HG03060 (cell line): ENCODE data around the gene EMID1.
A peak's percentile ranks its signal among the peaks of the same experiment; 100 is the strongest.

ENCODE experiments used
- ATAC-seq: cut with Tn5 transposase; IDR thresholded peaks from one replicate; pipeline ENCODE4 v1.9.1; 2021; ENCODE audit warnings: low read depth, moderate number of reproducible peaks; ENCODE audit not compliant: unreplicated experiment

Gene EMID1

DNA sequence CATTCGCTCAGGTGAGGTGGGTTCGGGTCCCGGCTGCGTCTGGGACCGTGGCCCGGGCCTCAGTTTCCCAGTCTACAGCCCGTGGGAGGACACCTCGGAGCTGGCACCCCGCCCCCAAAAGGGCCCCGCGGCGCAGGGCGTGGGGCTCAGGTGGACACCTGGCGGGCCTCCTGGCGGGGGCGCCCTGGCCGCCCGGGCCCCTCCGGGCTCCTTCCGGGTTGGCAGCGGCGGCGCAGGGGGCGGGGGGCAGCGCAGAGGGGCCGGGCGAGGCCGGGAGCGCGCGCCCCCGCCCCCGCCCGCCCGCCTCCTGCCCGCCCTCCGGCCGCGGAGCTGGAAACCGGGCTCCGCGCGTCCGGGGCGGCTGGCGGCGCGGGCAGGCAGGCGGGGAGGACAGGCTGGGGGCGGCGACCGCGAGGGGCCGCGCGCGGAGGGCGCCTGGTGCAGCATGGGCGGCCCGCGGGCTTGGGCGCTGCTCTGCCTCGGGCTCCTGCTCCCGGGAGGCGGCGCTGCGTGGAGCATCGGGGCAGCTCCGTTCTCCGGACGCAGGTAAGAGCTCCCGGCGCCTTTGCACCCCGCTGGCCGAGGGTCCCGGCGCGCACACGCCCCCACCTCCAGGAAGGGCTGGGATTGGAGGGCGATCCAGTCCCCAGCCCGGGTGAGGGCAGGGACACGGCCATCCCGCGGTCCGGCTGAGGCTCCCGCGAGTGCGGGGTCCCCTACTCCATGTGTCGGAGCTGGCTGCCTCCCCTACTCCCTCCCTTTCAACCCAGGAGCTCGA, at the start of gene EMID1:
Gene EMID1 (plus strand): TSS at position 303 of the 778 bp plus-strand sequence. CDS start 143 bp downstream, at position 446.
- ATAC-seq: no peak

DNA sequence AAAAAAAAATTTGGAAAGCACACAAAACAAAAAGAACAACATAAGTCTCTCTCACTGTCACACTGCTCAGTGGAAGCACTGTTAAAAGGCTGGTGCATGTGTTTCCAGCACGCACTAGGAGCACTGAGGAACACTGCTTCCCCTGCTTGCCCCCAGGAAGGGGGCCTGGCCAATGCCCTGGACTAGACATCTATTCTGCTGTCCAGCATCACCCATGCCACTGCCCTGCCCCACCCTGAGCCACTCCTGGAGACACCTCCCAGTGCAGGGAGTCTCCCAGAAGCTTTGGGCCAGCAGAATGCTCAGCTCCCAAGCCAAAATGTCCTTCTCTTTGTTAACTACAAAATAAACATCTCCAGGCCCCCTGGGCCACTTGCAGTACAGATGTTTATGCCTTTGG, 49.7 kb upstream of the EMID1 start:
- no peak for ATAC-seq

DNA sequence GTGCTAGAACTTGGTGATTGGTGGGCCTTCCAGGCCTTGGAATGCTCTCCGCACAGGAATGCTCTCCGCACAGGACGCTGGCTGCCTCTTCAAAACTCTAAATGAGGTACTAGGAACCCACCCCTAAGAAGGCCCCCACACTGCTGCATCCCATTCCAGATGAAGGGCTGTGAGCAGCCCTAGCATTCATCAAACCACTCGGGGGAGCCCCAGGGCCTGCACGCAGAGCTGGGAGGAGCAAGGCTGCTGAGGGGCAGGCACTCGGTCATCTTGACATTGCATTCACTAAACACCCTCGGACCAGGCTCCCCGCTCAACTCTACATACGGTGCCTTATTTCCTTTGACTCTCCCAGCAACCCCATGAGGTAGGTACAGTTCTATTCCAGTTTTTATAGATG, 49.2 kb upstream of the EMID1 start:
- ATAC-seq: no peak

DNA sequence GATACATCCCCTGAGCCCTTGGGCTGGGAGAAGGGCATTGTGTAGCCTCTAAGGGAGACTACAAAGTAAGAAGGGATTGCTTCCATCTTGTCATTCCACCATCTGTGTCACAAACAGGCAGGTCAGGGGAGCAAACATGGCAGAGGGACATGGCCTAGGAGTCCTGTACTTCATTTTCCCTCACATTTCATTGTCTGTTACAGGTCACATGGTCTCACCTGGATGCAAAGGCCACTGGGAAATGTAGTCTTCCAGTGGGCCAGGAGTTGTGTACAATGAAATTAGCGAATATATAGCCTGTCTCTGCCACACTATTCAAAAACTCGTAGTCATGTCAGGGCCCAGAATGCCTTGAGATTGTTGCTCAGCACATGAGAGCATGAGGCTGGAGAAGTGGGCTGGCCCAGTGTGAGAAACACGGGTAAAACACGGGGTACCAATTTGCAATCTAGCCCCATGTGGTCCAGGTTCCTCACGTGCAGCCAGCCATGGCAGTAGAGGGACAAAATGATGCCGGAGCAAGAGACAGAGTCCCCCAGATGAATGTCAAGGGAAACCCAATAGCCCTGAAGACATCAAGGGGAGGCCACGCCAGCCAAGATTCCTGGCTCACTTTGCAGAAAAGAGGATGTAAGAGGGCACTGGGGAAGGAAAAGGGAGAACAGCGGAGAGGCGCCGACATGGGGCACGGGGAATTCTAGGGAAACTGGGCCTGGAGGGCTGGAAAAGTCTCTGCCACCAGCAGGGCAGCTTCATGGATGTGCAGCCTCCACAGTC, 47.7 kb upstream of the EMID1 start:
- ATAC-seq: no peak

DNA sequence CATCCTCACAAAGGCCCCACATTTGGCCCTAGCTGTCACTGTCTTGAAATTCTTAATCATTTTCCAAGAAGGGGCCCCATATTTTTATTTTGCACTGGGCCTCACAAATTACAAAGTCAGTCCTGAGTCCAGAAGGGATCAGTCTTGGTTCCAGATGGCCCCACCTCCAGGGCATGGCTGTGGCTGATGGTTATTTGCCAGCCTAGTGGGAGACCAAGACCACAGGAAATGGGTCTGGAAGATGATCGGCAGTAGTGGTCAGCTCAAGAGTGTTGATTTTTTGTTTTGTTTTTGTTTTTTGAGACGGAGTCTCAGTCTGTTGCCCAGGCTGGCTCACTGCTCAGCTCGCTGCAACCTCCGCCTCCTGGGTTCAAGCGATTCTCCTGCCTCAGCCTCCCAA, 47.1 kb upstream of the EMID1 start:
- no peak for ATAC-seq

DNA sequence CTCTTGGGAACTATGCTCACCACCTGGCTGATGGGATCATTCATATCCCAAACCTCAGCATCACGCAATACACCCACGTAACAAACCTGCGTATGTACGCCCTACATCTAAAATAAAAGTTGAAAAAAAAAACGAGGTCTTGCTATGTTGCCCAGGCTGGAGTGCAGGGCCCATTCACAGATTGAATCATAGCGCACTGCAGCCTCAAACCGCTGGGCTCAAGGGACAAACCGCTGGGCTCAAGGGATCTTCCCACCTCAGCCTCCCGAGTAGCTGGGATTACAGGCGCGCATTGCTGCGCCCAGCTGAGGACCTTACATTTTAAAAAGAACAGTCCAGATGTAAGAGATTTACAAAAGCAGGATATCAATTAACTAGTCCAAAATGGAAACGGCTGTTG, 41.9 kb upstream of the EMID1 start:
- ATAC-seq: no peak

DNA sequence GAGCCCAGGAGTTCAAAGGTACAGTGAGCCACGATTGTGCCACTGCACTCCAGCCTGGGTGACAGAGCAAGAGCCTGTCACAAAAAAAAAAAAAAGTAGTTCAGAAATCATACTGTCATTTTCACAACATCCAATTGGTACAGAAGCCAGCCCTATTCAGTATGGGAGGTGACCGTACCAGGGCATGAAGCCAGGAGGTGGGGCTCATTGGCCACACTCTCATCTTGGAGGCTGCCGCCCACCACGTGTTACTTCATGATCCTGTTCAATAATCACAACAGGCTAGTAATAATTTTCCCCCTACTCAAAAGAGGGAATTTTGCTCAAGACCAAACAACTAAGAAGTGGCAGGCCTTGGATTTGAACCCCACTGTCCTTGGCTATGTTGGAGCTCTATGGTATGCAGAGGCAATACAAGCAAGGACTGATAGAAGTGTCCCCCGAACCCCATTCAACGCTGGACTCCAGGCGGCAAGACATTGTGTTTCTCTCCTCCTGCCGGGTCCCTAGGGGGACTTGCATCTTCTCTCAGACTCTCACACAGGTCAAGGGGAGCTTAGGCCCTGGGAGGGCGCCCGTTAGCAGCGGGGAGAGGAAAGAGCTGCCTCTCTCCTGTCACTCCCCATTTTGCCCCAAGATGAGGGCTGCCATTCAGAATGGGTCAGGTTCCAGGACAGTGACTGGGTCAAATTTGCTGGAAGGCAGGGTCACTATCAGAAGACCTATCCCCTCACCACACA, 40.2 kb upstream of the EMID1 start:
- no peak for ATAC-seq

DNA sequence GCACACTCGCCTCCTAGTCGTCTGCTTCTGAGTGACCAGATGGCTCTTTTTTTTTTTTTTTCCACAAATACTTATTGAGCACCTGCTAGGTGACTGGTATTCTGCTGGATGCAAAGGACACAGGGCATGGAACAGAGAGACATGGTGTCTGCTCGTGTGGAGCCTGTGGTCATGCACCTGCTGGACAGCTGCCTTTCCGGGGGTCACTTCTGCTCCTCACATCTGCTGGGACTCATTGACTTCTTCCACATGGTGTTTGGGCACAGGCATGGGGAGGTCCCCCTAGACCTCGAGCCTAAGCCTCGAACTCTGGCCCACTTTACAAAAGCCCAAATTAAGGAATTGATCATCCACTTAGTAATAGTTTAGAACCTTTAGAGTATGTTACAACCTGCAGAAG, 39.5 kb upstream of the EMID1 start:
- no peak for ATAC-seq

DNA sequence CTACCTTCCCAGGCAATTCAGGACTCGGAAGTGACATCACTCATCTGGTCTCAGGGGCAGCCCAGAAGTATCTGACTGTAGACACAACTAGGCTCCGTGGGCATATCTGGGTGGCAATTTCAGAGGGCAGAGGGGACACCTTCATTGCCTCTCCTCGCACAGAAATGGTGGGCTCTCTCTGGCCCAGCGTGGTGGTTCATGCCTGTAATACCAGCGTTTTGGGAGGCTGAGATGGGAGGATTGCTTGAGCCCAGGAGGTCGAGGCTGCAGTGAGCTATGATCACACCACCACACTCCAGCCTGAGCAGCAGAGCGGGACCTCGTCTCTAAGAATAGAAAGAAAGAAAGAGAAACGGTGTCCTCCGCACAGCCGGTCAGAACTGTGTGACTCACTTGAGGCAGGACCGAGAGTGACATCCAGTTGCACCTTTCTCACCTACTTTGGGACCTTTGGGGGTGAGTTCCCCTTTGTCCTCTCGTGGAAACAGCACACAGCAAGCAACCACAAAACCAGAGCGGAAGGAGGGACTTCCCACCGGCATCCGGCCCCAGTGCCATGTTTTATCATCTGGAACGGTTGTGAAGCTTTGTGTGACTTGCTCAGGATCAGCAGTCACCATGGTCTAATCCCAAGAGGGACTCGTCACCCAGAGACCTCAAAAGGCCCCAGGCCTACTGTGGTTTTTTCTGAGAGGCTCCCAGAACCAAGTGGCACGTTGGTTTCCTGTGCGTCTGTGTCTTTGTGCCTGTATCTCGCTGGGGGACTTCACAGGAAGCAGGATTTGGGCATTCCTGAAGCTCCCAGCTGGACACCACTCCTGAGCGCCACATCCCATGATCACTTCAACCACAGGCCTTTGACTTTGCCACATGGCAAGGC, 38.4 kb upstream of the EMID1 start:
- peak; percentile 88 for ATAC-seq

DNA sequence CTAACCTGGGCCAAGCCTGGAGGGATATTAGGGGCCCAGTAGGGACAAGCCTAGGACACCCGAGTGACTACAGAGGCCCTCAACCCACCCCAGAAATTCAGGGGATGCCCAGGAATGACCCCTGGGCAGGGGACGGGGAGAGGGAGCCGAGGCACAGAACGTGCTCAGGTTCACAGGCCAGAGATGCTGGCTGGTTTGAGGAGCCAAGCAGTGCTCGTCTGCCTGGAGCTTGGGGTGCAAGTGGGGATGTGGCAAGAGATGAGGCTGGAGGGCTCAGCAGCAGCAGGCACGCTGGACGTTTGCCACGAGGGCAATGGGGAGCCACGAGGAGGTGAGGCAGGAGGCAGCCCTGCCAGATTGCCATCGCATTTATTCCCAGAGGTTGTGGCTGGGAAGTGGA, 34.0 kb upstream of the EMID1 start:
- ATAC-seq: no peak

DNA sequence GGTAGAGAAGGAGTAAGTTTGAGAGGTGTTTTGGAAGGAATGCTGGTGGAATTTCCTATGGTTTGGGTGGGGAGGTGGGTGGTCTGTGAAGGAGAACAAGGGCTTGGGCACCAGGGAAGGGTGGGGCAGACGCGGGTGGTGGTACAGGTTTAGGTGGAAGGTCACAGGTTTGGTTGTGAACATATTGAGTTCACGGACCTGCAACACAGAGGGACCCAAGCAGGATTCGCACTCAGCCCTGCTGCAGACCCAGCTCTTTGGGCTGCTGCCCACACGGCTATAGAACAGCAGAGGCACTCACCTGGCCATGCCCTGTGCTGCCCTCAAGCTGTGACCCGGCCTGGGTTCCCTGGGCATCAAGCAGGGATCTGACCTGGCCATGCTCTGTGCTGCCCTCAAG, 33.5 kb upstream of the EMID1 start:
- no peak for ATAC-seq

DNA sequence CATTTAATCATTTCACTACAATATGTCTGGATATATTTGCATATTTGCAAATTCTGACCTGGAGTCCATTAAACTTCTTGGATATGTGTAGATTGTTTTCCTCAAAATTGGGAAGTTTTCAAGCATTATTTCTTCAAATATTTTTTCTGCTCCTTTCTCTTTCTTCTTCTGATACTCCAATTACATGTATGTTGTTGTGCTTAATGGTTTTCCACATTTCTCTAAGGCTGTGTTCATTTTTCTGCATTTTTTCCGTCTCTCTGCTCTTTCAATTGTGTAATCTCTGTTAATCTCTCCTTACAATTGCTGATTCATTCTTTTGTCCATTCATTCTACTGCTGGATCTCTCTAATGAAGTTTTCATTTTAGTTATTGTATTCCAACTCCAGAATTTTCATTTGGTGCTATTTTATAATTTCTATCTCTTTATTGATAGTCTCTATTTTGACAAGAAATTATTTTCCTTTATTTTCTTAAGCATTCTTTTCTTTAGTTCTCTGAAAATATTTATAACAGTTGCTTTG, 30.3 kb upstream of the EMID1 start:
- no peak for ATAC-seq

DNA sequence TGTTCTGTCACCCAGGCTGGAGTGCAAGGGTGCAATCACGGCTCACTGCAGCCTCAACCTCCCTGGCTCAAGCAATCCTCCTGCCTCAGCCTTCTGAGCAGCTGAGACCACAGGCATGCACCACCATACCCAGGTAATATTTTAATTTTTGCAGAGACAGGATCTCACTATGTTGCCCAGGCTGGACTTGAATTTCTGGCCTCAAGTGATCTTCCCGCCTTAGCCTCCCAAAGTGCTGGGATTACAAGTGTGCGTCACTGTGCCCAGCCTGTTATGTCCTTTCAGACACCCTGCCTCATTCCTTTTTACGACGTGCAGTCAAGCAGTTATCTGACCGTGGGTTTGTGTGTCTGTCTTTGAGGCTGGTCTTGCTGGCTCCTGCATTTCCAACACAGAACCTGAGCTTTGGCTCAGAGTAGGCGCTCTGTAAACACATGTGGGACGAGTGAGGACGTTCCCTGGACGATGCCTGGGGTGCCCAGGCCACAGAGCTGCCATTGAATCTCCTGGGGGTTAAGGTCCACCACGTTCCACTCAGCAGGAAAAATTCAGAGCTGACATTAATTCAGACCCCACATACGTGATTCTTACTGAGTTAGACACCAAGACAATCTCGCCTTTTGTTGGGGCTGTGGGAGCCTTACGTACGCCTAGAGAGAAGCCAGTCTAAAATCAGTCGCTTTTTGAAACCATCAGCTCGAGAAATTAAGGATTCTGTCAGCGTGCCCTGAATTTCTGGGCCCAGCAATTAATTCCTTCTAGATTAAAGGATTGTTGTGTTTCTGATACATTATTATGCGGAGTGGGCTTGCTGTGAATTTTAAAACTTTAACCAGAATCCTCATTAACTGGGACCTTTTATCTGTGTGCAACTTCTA, 21.5 kb upstream of the EMID1 start:
- ATAC-seq: no peak

DNA sequence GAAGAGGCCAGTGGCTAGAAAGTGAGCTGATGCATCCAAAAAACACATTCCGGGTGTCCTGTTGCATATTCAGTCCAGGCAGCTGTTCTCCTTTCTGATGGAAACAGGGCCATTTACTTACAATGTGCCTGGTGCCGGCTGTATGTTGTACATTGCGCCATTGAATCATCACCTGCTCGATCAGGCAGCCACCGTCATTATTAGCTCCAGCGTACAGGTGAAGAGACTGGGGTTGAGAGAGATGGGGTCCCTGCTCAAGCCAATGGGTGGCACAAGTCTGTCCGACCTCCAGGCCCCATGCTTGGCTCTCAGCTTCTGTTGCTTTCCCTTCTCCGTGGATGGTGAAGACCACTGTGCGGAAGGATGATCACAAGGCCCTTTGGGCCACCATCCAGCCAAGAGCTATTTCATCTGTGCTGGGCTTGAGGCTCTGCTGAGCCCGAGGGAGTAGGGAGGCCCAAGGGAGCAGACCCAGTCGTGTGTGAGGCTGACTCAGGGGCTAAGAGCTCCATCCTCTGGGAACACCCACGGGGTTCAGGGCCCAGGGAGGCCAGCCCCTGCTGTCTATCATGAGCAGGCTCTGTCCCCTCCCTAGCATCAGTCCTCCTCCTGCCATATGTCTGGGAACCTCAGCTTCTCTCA, 20.7 kb upstream of the EMID1 start:
- no peak for ATAC-seq

DNA sequence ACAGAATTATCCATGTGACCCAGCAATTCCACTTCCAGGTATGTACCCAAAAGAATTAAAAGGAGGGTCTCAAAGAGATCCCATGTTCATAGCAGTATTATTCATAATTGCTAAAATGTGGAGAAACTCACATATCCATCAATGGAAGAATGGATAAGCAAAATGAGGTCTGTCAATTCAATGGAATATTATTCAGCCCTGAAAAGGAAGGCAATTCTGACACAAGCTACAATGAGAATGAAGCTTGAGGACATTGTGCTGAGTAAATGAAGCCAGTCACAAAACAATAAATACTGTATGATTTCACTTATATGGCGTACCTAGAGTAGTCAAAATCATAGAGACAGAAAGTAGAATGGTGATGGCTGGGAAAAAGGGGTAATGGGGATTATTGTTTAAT, 19.4 kb upstream of the EMID1 start:
- no peak for ATAC-seq

DNA sequence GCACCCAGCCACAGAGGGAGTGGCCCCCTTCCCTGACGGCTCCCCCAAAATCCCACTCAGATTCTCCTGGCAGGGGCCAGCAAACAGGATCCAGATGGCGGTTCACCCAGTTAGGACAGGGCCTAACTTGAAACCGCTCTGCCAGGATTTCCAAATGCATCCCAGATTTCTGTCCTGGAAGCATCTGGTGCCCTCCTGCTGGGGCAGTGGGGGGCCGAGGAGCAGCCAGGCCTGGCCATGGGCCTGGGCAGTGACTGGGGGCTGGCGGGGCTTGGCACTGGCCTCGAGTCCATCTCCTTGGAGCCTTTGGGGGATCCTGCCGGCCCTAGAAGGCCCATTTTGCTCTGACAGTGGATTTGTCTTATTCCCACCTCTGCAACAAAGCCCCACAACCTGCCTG, 17.9 kb upstream of the EMID1 start:
- no peak for ATAC-seq

DNA sequence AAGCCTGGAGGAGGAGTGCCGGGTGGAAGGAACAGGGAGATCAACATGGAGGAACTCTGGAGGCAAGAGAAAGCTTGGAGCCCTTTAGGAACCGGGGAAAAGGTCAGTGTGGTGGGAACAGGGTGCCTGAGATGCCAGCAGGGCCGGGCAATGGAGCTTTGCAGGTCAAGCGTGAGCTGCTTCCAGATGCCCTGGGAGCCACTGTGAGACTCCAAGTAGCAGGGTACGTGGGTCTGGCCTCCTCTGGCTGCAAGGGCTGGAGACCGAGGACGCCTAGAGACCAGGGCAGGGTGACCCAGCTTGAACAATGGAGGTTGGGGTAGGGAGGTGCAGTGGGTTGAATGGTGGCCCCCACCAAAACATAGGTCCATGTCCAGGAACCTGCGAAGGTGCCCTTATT, 15.6 kb upstream of the EMID1 start:
- no peak for ATAC-seq

DNA sequence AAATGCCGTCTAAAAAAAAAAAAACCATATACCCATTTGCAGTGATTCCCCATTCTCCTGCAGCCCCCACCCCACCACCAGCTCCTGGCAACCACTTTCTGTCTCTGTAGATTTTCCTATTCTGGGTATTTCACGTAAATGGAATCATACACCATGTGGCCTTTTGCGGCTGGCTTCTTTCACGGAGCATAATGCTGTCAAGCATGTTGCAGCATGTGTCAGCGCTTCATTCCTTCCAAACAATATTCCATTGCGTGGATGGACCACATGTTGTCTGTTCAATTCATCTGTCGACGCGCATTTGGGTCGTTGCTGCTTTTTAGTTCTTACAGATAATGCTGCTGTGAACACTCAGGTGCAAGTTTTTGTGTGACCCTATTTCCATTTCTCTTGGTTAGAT, 14.8 kb upstream of the EMID1 start:
- no peak for ATAC-seq

DNA sequence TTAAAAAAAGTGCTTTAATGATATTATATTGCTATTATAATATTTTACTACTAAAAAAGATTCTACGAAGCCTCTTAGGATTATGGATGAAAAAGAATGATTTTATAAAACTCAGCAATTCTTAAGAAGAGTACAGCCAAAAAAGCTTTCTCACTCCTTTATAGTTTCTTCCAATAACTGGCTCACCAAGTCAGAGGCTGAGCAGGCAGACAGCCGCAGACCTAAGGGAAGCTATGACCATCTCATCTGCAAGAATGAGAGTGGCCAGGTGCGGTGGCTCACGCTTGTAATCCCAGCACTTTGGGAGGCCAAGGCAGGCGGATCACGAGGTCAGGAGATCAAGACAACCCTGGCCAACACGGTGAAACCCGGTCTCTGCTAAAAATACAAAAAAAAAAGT, 12.7 kb upstream of the EMID1 start:
- no peak for ATAC-seq
